Midbrain (tissue), 1 donor: Measurements from ENCODE around the gene KIF23.
"Not testable (repeated sequence)": the region's sequence is repeated elsewhere in the genome, so short reads cannot be mapped to it uniquely, and the experiment has no call there.

Source experiments
- DNase-seq: peaks from one replicate; lab custom pipeline; 2025; lab: John Stamatoyannopoulos, UW

Gene KIF23

DNA sequence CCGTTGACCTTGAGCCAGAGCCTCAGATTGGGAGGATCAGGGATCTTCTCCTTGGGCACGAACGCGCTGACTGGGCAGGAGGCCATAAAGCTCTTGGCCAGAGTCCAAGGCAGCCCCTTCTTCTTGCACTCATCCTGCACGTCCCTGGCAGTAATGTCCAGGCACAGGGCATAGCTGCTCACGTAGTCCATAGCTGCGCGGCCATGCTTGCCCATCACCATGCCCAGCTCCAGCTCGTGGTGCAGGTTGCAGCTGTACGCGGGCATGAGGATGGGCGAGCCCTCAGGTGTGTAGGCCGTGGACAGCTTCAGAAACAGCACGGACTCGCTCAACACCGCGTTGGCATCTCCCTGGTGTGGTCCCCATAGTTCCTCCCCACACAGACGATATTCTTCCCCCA is 20.5 kb downstream of the KIF23 start:
- DNase-seq: no peak

DNA sequence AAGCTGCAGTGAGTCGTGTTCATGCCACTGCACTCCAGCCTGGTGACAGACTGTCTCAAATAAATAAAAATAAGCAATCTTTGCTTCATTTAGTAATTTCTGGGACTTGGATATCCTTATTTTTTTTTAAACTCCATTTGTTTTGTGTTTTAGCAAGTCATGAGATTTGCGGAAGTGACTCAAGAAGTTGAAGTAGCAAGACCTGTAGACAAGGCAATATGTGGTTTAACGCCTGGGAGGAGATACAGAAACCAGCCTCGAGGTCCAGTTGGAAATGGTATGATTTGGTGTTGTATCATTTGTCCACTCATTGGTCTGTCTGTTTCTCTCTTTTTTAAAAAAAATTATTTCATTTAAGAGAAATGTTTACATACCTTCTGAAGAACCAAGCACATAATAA is 21.8 kb downstream of the KIF23 start:
- no peak for DNase-seq

DNA sequence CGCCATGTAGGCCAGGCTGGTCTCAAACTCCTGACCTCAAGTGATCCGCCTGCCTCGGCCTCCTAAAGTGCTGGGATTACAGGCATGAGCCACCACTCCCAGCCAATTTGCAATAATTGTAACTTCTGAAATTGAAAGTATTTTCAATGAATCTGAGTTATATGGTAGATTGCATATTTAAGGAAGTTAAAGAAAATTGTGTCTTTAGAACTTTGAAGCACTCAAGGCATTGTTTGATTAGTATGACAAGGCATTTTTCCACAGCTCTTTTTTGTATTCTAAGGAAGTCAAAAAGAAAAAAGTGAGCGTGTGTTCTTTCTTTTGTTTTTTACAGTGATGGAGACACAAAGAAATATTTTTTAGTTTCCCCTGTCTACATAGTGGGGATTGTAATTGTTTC is 22.8 kb downstream of the KIF23 start:
- no peak for DNase-seq

DNA sequence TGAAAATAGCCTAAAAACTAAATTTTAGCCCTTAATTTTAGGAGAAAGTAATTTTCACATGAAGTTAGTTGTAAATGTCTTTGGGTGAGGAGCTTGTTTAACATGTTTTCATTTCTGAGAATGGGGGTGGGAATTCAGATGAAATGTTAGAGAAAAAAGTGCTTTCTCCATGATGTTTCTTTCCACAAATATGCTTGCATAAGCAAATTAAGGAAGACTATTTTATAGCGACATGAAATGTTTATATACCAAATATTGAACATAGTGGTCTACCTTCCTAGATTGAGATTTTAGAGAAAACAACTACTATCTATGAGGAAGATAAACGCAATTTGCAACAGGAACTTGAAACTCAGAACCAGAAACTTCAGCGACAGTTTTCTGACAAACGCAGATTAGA is 25.5 kb downstream of the KIF23 start:
- no peak for DNase-seq

DNA sequence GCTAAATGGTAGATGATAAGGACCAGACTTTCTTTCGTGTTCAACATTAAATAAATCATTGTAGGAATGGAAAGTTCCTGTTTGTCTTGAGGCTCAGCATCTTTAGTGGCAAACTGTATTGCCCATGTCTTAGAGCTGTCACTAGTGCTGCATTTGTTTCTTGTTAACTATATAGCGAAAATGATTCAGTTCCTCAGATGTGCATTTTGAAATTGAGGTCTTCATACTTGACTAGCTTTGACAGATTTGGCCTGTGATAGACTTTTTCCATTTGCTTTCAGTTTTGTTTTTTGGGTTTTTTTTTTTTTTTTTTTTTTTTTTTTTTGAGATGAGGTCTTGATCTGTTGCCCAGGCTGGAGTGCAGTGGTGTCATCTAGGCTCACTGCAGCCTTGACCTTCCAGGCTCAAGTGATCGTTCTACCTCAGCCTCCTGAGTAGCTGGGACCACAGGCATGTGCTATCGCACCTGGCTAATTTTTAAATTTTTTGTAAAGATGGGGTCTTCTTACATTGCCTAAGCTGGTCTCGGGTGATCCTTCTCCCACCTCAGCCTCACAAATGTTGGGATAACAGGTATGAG is 29.0 kb downstream of the KIF23 start:
- DNase-seq: no peak

DNA sequence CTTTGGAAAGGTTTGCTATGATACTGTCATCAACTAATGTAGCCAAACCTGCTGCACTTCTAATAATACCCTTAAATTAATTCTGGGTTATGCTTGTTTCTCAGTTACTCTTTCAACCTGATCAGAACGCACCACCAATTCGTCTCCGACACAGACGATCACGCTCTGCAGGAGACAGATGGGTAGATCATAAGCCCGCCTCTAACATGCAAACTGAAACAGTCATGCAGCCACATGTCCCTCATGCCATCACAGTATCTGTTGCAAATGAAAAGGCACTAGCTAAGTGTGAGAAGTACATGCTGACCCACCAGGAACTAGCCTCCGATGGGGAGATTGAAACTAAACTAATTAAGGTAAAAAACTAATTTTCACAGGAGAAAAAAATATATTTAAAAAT is 30.5 kb downstream of the KIF23 start:
- no peak for DNase-seq

DNA sequence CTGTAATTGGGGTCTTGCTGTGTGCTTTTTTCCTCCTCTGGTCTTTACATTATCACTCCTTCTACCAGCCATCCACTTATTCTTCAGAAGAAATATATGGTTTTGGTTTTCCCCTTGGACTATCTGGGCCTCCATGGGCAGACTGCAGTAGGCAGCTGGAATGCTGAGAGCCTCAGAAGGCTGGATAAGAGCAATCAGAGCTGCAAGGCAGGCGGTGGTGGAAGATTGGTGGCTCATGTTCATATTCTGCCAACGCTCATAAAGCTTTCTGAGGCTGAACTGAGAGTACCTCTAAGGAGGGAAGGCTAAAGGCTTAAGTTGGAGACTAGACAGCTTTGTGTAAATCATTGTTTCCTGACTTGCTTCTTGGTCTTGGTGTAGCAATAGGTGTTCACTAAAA is 32.8 kb downstream of the KIF23 start:
- DNase-seq: no peak

DNA sequence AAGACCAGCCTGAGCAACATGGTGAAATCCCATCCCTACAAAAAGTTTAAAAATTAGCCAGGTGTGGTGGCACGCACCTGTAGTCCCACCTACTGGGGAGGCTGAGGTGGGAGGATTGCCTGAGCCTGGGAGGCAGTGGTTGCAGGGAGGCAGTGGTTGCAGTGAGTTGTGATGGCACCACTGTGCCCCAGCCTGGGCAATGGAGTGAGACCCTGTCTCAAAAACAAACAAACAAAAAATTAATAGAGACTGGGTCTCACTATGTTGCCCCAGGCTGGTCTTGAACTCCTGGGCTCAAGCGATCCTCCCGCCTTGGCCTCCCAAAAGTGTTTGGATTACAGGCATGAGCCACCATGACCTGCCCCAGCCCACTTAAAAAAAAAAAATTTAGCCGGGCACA is 36.1 kb downstream of the KIF23 start:
- DNase-seq: not testable (repeated sequence)

DNA sequence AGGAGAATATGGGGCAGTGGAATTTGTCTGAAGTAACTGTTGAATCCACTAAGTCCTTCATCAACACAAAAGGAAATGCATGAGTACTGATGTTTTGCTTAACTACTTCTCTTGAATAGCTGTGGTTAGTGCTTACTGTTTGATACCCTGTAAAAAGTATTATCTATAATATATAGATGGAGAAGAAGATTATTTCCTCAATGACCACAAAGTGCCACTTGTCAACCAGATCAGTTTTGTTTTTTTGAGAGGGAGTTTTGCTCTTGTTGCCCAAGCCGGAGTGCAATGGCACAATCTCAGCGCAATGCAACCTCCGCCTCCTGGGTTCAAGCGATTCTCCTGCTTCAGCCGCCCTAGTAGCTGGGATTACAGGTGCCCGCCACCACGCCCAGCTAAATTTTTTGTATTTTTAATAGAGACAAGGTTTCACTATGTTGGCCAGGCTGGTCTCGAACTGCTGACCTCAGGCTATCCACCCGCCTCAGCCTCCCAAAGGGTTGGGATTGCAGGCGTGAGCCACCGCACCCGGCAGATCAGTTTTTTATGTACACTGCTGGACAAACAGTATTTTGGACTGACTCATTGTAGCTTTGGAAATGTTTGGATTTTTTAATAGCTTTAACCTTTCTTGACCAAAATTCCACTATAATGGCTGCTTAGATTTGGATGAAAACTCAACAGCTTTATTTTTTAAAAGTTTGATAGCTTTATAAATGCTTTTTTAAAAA is 37.0 kb downstream of the KIF23 start:
- DNase-seq: no peak

DNA sequence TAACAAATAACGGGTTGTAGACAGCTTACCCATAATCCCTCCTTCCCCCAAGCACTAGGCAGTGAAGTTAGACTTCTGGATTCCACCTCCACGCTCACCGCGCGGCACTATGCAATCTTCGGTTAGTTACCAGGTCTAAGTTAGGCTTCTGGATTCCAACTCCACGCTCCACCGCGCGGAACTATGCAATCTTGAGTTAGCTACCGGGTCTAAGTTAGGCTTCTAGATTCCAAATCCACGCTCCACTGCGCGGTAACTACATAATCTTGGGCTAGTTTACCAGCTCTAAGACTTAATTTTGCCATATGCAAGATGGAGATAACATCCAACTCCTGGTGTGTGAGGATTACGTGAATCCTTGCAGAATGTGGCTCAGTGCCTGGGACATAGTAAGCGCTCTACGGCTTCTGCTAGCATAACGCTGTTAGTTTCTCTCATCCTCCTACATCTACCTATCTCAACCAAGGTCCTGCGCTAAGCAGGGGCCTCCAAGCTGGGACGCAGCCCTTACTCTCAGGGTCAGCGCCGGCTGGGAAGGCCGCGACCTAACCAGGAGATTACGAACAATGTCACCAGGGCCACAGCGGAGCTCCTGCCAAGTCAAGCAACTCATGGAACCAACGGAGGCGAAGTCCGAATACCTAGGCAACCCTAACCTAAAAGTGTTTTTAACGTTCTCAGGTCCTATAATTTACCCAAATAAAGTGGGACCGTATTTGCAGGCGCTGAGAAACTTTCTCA is 38.0 kb downstream of the KIF23 start:
- DNase-seq: no peak

DNA sequence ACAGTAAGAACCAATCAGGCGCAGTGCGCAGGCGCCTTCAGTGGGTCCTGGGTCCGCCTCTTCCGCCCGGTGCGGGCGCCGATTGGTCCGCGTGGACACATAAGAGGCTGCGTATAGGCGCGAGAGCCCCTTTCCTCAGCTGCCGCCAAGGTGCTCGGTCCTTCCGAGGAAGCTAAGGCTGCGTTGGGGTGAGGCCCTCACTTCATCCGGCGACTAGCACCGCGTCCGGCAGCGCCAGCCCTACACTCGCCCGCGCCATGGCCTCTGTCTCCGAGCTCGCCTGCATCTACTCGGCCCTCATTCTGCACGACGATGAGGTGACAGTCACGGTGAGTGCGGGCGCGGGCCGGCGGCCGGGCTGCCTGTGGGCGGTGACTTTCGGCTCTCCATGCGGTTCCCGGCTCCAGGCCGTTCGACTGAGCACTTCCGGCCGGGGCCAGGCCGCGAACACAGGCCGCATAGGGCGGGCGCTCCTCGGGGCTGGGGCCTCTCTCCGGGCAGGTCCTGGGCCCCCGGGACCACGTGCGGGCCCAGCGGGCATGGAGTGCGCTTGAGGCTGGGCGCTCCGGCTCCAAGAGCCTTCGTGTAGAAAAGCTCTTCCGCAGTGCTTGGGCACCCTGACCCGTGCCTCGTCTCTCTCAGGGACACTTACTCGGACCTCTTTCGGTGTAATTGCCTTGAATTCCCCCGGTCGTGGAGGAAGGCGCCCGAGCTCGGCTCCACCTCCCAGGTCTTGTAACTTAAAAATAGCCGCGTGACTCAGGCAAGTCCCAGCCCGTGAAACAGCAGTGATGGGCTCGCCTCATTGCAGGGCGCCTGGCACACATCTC is 38.8 kb downstream of the KIF23 start, which contains the start of gene RPLP1:
Gene RPLP1, plus strand, starts transcription at position 127 of the 830 bp plus-strand sequence. Its CDS starts 131 bp downstream, at position 258.
- DNase-seq: peak; percentile 97

DNA sequence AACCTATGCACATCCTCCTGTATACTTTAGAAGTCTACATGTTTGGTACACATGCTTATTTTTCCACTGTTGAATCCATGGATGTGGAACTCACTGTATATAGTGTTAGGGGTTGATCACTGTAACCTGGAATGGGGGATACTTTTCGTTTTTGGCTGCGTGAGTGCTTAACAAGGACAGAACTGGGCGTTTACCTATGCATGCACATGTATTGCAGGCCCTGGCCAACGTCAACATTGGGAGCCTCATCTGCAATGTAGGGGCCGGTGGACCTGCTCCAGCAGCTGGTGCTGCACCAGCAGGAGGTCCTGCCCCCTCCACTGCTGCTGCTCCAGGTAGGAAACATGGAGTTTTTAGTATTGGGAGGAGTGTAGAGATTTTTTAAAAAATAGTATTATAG is 40.8 kb downstream of the KIF23 start:
- no peak for DNase-seq

DNA sequence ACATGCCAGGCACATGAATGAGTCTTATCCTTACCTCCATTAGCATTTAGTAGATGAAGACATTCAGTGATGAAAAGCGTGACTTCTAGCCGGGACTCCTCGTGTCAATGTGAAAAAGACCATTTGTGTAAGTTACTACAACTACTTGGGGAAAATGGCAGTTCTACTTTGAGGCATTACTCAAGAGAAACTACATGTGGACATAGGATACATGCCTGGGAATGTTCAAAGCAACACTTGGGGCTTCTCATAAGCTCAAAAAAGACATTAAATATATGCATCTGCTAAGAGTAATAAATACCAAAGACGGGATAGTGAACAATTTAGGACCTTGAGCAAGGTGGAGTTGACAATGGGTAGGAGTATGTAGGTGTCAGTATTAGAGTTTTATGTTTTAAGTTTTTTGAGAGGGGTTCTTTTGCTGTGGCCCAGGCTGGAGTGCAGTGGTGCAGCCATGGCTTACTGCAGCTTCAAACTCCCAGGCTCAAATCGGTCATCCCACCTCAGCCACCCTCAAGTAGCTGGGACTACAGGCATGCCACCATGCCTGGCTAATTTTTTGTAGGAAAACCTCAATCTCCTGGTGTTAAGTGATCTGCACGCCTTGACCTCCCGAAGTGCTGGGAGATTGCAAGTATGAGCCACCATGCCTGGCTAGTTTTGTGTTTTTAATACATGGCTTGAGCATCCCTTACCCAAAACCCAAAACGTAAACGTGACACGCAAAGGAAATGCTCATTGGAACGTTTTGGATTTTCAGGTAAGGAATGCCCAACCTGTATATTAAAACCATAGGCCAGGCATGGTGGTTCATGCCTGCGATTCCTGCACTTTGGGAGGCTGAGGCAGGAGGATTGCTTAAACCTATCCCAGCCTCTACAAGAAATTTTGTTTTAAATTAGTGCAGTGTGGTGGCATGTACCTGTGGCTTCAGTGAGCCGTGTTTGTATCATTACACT is 42.3 kb downstream of the KIF23 start:
- no peak for DNase-seq

DNA sequence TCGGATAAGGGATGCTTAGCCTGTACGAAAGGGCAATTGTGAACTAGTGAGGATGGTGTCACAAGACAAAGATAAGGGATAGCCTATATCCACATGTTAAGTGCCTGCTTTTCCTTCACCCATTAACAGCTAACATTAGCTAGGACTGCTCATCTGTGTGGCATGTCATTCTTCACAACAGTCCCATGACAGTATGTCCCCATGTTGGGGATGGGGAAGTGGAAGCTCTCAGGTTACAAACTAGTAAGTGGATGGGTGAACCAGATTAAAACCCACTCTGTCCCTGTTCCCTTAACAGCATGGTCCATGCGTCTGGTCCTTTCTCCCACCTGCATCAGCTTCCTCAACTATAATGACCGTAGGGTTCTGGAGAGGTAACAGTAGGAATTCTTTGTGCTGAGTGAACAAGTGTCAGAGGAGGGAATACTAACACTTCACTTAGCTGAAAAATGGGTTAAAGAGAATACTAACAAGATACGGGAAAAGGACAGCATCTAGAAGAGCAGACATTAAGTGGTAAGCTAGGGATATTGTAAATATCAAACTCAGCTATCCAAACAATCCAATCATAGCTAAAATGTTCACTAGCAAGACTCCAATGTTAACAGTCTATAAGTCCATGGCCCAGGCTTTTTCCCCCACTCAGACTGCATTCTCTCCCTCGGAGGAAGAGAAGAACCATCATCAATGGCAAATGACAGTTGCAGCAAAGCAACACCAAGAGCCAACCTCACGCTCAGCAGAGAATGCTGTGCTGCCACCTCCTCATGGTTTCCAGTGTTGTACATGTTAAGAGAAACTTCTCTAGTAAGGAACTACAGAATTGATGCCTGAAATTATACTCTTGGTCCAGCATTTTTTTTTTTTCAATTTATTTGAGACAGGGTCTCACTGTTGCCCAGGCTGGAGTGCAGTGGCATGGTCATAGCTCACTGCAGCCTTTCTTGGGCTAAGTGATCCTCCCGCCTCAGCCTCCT is 43.4 kb downstream of the KIF23 start:
- DNase-seq: no peak

DNA sequence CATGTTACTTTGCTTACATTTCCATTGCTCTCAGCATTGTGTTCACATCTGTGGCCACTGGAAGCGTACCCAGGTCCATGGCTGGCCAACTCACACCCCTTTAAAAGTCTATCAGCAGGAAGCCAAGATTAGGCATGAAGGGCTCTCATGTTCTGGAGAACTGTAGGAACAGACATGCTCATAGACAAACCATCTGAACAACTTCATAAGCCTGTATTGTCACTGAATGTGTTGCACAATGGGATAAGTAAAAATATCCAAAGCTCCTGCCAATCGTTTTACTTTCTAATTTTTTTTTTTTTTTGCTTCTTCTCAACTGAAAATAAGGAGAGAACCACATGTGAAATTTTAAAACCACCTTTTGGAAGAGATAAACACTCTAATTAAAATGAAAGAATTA is 44.9 kb downstream of the KIF23 start:
- DNase-seq: no peak

DNA sequence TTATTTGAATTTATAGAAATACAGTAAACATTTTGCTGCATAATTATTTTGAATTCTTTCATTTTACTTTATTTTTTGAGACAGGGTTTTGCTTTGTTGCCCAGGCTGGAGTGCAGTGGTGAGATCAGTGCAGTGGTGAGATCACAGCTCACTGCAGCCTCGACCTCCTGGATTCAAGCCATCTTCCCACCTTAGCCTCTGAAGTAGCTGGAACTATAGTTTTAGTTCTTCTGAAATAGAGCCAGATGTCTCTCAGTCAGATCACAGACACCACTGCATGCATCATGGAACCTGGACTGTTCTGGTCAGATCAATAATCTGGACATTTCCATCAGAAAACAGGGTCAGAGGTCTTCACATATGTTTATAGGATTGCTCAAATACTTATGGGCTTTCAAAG is 46.3 kb downstream of the KIF23 start:
- DNase-seq: no peak

DNA sequence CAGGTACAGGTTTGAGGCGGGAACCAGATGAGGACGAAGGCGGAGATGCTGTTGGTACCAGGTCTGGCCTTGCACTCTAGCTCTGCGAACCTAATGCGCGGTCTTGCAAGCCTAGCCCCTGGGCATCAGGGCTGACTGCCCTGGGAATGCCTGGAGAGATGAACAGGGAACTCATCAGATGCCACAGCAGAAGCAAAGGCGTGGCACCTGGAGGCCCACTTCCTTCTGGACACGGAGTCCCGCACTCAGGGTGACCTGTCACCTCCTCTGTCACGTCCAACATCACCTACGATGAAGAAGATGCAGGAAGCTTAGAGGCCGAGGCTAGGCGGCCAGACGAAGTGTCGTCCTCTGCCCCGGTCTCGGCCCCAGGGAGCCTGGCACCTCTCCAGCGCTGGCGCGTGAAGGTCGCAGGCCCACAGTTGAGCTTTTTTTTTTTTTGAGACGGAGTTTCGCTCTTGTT is 47.9 kb downstream of the KIF23 start:
- DNase-seq: no peak

DNA sequence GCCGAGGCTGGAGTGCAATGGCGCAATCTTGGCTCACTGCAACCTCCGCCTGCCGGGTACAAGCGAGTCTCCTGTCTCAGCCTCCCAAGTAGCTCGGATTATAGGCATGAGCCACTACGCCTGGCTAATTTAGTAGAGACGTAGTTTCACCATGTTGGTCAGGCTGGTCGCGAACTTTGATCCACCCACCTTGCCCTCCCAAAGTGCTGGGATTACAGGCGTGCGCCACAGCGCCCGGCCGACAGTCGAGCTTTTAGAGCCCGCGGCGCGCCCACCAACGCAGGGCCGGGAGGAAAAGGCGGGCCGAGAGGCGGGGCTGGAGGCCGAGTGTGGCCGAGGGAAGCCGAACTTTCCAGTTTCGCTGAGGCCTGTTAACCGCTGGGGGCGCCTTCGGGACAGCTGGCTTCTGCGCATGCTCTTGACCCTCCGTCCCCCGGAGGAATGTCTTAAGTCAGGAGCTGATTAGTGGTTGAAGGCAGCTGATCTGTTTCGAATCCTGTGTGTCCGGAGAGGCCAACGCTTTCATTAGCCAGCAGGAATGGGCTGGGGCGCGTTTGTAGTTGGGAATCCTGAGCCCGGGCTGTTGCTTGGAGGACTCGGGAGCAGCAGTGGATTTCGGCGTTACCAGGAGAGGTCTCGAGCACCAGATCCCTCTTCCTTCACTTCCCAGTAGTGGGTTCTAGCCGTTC is 48.5 kb downstream of the KIF23 start:
- DNase-seq: peak; percentile 96

DNA sequence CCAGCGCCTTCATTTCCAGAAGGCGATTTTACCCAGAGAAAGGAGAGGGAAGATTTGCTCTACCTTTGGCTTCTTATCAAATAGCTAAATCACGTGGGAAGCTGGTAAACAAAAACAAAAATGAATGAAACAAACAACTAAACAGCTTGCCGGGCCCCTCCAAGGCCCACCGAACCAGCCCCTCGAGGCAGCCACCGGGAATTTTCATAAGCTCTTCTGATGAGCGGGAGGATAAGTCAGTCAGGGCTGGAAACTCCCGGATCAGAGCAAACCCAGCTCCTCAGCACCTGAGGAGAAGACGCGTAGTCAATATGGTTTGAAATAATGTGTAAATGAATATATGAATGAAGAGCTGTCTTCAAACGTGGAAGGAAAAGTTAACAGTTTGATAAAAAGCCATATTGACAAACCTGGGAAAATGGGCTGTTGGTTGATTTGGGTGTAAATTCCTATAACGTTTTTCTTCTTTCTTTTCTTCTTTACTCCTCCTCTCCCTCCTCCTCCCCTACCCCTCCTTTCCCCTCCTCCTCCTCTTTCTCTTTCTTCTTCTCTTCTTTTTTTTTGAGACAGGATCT is 49.1 kb downstream of the KIF23 start:
- no peak for DNase-seq
